ENCODE data around the gene KRT37.
"Not testable (repeated sequence)": the region's sequence is repeated elsewhere in the genome, so short reads cannot be mapped to it uniquely, and the experiment has no call there.

KRT37 gene

GRCh38 chr17:41404024-41404671 lies 20.2 kb downstream of the KRT37 start:
- peak; percentile 5 for DNase-seq (ENCODE audit: low read depth)

DNA sequence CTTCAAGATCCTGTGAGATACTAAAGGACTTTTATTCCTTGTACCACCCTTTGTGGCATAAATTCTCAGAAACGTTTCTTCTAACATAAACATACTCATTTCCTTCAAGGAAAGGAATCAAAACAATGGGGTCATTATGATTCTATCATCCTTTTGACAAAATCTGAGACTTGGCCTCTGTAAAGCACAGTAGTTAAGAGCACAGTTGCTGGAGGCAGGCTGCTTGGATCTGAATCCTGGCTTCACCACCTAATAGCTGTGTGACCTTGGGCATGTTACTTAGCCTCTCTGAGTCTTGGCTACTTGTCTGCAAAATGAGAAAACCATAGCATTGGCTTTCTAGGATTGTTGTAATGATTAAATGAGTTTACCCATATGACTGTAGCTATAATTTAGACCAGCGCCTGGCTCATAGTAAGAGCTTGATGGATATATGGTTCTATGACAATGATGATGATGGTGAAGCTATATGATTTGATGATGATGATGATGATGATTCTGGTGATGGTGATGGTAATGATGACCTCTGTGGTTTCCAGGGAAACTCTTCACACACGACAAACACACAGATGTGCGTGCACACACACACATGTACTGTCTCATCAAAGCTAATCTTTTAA lies 20.9 kb downstream of the KRT37 start:
- DNase-seq (ENCODE audit: low read depth): no peak

DNA sequence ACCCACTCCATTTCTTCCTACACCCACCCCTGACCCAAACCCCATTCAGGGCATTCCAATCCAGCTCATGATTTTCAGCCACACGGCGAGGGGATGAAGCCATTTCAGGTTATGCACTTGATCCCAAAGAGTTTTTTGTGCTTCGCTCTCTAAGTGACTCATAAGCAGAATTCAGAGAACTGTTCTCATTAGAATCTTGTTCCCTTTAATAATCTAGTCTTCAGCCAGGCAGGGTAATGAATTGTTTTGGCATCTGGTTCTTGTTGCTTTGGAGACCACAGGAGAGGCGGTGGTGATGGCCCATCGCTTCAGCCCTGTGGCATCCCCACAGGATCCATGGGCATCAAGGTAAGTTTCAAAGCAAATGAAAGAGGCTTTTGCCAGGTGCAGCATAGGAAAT lies 22.2 kb downstream of the KRT37 start:
- DNase-seq (ENCODE audit: low read depth): no peak

GRCh38 chr17:41396996-41397660 lies 27.3 kb downstream of the KRT37 start, which contains the start of gene KRT31:
Gene KRT31, minus strand, starts transcription at chr17:41397608. Its CDS starts 69 bp downstream, at chr17:41397539.
- no peak for DNase-seq (ENCODE audit: low read depth)

GRCh38 chr17:41396340-41396739 lies 28.0 kb downstream of the KRT37 start:
- DNase-seq (ENCODE audit: low read depth): no peak

GRCh38 chr17:41395611-41396010 lies 28.8 kb downstream of the KRT37 start:
- DNase-seq (ENCODE audit: low read depth): no peak

GRCh38 chr17:41395044-41395443 lies 29.3 kb downstream of the KRT37 start:
- not testable (repeated sequence) for DNase-seq (ENCODE audit: low read depth)

- no peak for DNase-seq (ENCODE audit: low read depth)
These were observed 30.0 kb downstream of the KRT37 start for GRCh38 chr17:41394254-41394996.

- no peak for DNase-seq (ENCODE audit: low read depth)
These were observed 30.6 kb downstream of the KRT37 start for GRCh38 chr17:41393826-41394225.

DNA sequence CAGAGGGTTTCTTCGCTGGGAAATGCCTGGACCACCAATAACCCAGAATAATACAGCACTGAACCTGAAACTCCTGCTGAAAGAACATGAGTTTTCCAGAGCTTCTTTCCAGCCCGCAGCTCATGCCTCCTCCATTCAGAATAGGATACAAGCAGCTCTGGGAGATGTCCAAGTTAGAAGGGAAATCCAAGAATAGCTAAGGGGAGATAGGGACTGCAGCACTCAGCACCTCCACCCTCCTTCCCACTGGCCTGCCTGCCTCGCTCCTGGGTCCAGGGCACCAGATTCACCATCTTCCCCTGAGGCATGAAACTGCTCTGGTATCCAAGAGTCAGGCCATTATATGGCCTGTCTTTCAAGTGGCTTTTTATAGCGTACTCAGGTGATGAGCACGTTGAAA lies 31.1 kb downstream of the KRT37 start:
- DNase-seq (ENCODE audit: low read depth): no peak

DNA sequence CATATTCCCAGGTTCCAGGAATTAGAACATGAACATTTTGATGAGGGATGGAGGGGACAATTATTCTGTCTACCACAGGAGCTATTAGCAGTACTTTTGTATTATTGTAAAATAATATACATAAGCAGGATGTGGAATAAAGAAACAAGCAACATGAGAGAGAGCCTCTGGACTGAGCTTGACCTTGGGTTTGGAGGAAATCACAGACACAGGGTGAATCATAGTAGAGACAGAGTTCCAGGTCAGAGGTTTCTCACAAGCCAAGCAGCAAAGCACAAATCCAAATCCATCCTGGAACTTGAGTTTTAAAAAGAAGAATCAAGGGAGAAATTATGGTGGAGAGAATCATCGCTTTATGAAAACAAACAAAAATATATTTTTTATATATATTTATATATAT lies 32.1 kb downstream of the KRT37 start:
- no peak for DNase-seq (ENCODE audit: low read depth)

DNA sequence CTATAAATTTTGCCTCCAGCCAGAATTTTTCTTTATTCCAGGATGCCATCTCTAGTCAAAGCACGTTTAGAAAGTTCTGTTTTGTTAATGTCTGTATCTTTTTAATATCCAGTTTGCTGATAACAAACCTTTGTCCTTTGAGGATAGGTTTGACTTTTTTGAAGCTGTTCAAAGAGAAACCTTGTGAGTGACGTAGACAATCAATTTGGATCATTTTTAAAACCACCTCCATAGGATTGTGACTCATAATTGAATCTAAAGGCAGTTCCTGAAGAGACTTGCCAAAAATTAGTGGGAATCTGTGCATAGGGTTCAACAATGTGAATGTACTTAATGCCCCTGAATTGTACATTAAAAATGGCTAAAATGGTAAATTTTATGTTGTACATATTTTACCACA lies 32.9 kb downstream of the KRT37 start:
- no peak for DNase-seq (ENCODE audit: low read depth)

DNA sequence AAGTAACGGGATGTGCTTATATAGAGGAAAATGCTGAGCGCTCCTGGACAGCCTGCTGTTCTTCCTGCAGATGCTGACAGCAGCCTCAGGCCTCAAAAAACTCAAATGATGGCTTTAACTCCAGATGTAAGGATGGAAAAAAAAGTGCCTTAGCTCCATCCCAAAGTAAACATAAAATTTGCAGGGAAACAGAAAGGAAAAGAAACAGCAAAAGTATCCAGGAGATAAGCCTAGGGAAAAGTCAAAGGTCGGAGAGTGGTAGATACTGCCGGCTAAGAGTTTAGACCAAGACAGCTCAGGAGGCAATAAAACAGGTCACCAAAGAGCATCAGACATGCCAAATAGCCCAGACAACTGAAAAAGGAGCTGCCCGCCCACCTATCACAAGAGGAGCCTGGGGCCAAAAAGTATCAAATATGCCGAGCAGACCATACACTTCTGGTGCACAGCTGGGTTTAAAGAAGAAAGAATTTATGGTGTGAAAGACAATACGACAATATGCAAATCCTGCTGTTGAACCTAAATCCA lies 33.9 kb downstream of the KRT37 start:
- DNase-seq (ENCODE audit: low read depth): no peak

DNA sequence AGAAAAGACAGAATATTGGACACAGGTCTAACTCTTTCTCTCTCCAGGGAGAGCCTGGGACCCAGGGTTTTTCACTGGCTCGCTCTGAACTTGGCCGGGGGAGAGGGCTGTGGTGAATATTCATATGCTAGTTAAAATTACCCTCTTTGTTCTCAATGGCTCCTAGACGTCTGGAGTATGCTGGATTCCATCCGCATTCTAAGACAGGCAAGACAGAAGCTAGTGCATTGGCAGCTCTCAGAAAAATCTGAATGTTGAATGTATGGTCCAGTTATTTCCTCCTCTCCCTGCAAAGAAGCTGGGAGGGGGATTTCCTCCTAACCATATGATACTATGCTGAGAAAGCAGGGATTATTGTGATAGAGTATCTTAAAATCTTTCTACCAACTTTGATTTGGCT lies 36.7 kb downstream of the KRT37 start:
- DNase-seq (ENCODE audit: low read depth): no peak

GRCh38 chr17:41386227-41386626 lies 38.2 kb downstream of the KRT37 start:
- no peak for DNase-seq (ENCODE audit: low read depth)

GRCh38 chr17:41383690-41384089 lies 40.7 kb downstream of the KRT37 start:
- DNase-seq (ENCODE audit: low read depth): no peak

- DNase-seq (ENCODE audit: low read depth): no peak
These were observed 42.0 kb downstream of the KRT37 start for GRCh38 chr17:41382394-41382793.

DNA sequence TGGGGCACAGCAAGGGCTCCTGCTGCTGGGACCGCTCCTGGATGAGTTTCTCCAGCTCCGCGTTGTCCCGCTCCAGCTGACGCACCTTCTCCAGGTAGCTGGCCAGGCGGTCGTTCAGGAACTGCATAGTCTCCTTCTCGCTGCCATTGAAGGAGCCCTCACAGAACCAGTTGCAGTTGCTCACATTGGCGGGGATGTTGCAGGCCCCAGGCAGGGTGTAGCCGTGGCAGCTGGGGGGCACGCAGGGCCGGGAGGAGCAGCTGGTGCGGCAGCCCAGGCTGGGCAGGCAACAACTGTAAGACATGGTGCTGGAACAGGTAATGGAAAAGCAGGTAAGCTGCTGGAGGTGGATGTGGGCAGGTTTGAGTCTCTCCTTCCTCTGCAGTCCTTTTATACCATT lies 42.4 kb downstream of the KRT37 start, which contains the start of gene KRT34:
KRT34 (minus strand) TSS at position 364 of the 400 bp plus-strand sequence; CDS start at position 304, 60 bp downstream.
- not testable (repeated sequence) for DNase-seq (ENCODE audit: low read depth)

DNA sequence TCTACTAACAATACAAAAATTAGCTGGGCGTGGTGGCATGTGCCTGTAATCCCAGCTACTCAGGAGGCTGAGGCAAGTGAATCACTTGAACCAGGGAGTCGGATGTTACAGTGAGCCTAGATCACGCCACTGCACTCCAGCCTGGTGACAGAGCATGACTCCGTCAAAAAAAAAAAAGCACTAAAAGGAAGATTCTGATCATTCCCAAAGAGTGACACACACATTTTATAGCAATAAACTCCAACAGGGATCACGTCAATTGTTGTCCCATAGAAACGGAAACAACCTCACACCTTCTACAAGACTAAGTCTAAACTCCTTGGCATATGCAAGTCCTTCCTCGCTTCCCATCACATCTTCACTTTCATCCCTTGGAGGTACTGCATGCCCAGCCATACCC lies 44.3 kb downstream of the KRT37 start:
- DNase-seq (ENCODE audit: low read depth): not testable (repeated sequence)

- no peak for DNase-seq (ENCODE audit: low read depth)
These were observed 46.8 kb downstream of the KRT37 start for GRCh38 chr17:41377546-41377945.
